Endothelial cell of umbilical vein (primary cell): ENCODE measurements around the gene CCR5. TPM values are rescaled to one million over a fixed set of nuclear protein-coding genes. Genes with fewer than 3 reads are reported as not detected.

Source experiments
- BruUV-seq: library from RNA; stranded (reverse); fragments of 400-500 nt; replicated peaks from 2 replicates; lab custom pipeline; 2021; lab: Mats Ljungman, UMichigan
- CTCF ChIA-PET: fragments of 300-600, 350-600 bp; sonication (Branson Sonifier 250); formaldehyde crosslinking; loops from one replicate; lab custom pipeline; 2021; ENCODE audit warnings: antibody characterized with exemption, inconsistent platforms; lab: Charles Lee
- POLR2A ChIA-PET: fragments of 300-600, 350-600 bp; sonication (Branson Sonifier 250); formaldehyde crosslinking; loops from one replicate; lab custom pipeline; 2021; ENCODE audit warnings: antibody characterized with exemption, inconsistent platforms; lab: Charles Lee
- DNase-seq: peaks from one replicate; pipeline ENCODE4 v3.0.0-alpha.2; 2011; ENCODE audit warnings: low read depth, low spot score
- FAIRE-seq: peaks from 2 replicates; lab custom pipeline; 2011; peaks lifted over from hg19 to GRCh38; lab: Jason Lieb, UNC
- H2AFZ ChIP-seq: 2 replicates; pipeline ENCODE4 v1.6.0; 2012; ENCODE audit warnings: low read depth, low read length, control low read depth, inconsistent platforms
- H3K27ac ChIP-seq: 2 replicates; pipeline ENCODE4 v1.5.1; 2011; ENCODE audit warnings: low read depth, mild to moderate bottlenecking, control low read depth, low read length, moderate library complexity; ENCODE audit not compliant: insufficient read depth
- H3K27me3 ChIP-seq, 2 experiments: 2 replicates each; pipeline versions ENCODE4 v1.6.0 to v1.6.1; 2011; ENCODE audit warnings: low read length in 2 of 2, mixed read lengths in 1 of 2; ENCODE audit not compliant: control insufficient read depth in 2 of 2, insufficient read depth in 2 of 2
- H3K36me3 ChIP-seq, 2 experiments: 2 replicates in 1 of 2; 3 replicates in 1 of 2; pipeline ENCODE4 v1.5.1; 2011; ENCODE audit warnings: low read length in 2 of 2, mild to moderate bottlenecking in 1 of 2, moderate library complexity in 1 of 2; ENCODE audit not compliant: control insufficient read depth in 2 of 2, insufficient read depth in 2 of 2; ENCODE audit errors: extremely low read depth in 1 of 2
- H3K4me1 ChIP-seq: 3 replicates; pipeline ENCODE4 v1.5.1; 2011; ENCODE audit warnings: mild to moderate bottlenecking, low read length; ENCODE audit not compliant: control insufficient read depth, insufficient read depth; ENCODE audit errors: extremely low read depth
- H3K4me2 ChIP-seq: 2 replicates; pipeline ENCODE4 v1.6.1; 2011; ENCODE audit warnings: low read length, control low read depth, mixed read lengths; ENCODE audit not compliant: insufficient read depth
- H3K4me3 ChIP-seq, 3 experiments: fragments of 200-600 bp in 1 of 3; sonication (generic), shearing (Covaris generic) in 1 of 3; replicated peaks in 1 of 3; 2 replicates each; pipeline ENCODE4 v1.5.1; 2011 to 2016; ENCODE audit warnings: control low read depth in 3 of 3, low read length in 3 of 3, mild to moderate bottlenecking in 2 of 3, inconsistent platforms in 1 of 3, low read depth in 1 of 3, moderate library complexity in 1 of 3; ENCODE audit not compliant: insufficient read depth in 1 of 3
- H3K79me2 ChIP-seq: 2 replicates; pipeline ENCODE4 v1.6.0; 2012; ENCODE audit warnings: low read length, inconsistent platforms; ENCODE audit not compliant: control insufficient read depth, insufficient read depth
- H3K9ac ChIP-seq: replicated peaks from 2 replicates; pipeline ENCODE3; 2011; ENCODE audit warnings: low read length, control low read depth; ENCODE audit not compliant: insufficient read depth; ENCODE audit errors: extremely low read depth
- H3K9me1 ChIP-seq: replicated peaks from 3 replicates; pipeline ENCODE4 v1.6.0; 2011; ENCODE audit warnings: mild to moderate bottlenecking, low read length; ENCODE audit not compliant: control insufficient read depth, insufficient read depth; ENCODE audit errors: extremely low read depth
- H3K9me3 ChIP-seq: replicated peaks from 2 replicates; pipeline ENCODE4 v1.5.1; 2012; ENCODE audit warnings: low read length, inconsistent platforms; ENCODE audit not compliant: control insufficient read depth, insufficient read depth
- H4K20me1 ChIP-seq: replicated peaks from 2 replicates; pipeline ENCODE3; 2011; ENCODE audit warnings: mild to moderate bottlenecking, low read length; ENCODE audit not compliant: control insufficient read depth, insufficient read depth; ENCODE audit errors: extremely low read depth
- CTCF ChIP-seq, 2 donors: IDR thresholded peaks; 1 replicate in 1 of 2; 2 replicates in 1 of 2; pipeline ENCODE4 v1.5.1; 2011; ENCODE audit warnings: low read length in 2 of 2, mild to moderate bottlenecking in 2 of 2, moderate library complexity in 2 of 2, control low read depth in 1 of 2, inconsistent platforms in 1 of 2, low read depth in 1 of 2; ENCODE audit not compliant: insufficient read depth in 1 of 2; ENCODE audit errors: extremely low read depth in 1 of 2
- EZH2 ChIP-seq: IDR thresholded peaks from 2 replicates; pipeline ENCODE4 v1.6.1; 2012; ENCODE audit warnings: borderline replicate concordance, low read depth, mild to moderate bottlenecking, moderate library complexity, low read length, inconsistent platforms; ENCODE audit not compliant: severe bottlenecking
- FOS ChIP-seq: IDR thresholded peaks from 2 replicates; pipeline ENCODE4 v1.6.1; 2011; ENCODE audit warnings: mild to moderate bottlenecking, low read length, moderate library complexity, borderline replicate concordance; ENCODE audit not compliant: insufficient read depth
- GATA2 ChIP-seq: IDR thresholded peaks from 2 replicates; pipeline ENCODE4 v1.7.0; 2011; ENCODE audit warnings: low read depth, mild to moderate bottlenecking, moderate library complexity, mixed read lengths, low read length; ENCODE audit not compliant: insufficient read length, insufficient read depth
- JUN ChIP-seq: IDR thresholded peaks from 2 replicates; pipeline ENCODE4 v1.6.1; 2011; ENCODE audit warnings: borderline replicate concordance, low read depth; ENCODE audit not compliant: insufficient read length, insufficient read depth
- MAX ChIP-seq: IDR thresholded peaks from 2 replicates; pipeline ENCODE4 v1.6.1; 2011; ENCODE audit not compliant: insufficient read depth, insufficient read length
- MYC ChIP-seq: IDR thresholded peaks from one replicate; pipeline ENCODE4 v1.6.1; 2011; ENCODE audit warnings: mild to moderate bottlenecking, low read depth, low read length
- POLR2A ChIP-seq: IDR thresholded peaks from 2 replicates; pipeline ENCODE4 v1.6.1; 2012; ENCODE audit warnings: low read depth, mild to moderate bottlenecking, control low read depth, low read length
- POLR2AphosphoS5 ChIP-seq: IDR thresholded peaks from 2 replicates; pipeline ENCODE4 v1.6.1; 2012; ENCODE audit warnings: low read depth, mild to moderate bottlenecking, control low read depth, low read length, moderate library complexity; ENCODE audit not compliant: insufficient read depth
- dilution Hi-C: fragments of 300-500 bp; cut with MboI; formaldehyde crosslinking; loops from one replicate; pipeline ENCODE4 v1.15.0; 2019; ENCODE audit warnings: low sequenced_read_pairs; ENCODE audit not compliant: extremely low pct_ligation_motif_present
- intact Hi-C: fragments of 100-400 bp; cut with micrococcal nuclease; formaldehyde crosslinking; loops from one replicate; pipeline ENCODE4 v1.10.0; 2022
- polyA plus RNA-seq, 4 experiments: library from polyadenylated mRNA; depleted of rRNA in 3 of 4; stranded (reverse) in 3 of 4; unstranded in 1 of 4; fragments of >200 nt; gene quantifications; 2 replicates each; pipeline versions ENCODE4 v1.2.1 to v1.2.3, GENCODE V29; 2011 to 2012; ENCODE audit warnings: missing spikeins in 1 of 4
- total RNA-seq: library from RNA; stranded (reverse); gene quantifications from 2 replicates; pipeline ENCODE4 v1.2.3, GENCODE V29; 2021

The CCR5 gene
- total and polyA plus RNA-seq, 2 donors (not counting 3 experiments of a cell fraction or from before 2014, with no cell fraction given): not detected

GRCh38 chr3:46414739-46415138 lies 44.0 kb downstream of the CCR5 start:
- no peak for FAIRE-seq

More at GRCh38 chr3:46414739-46415138, 44.0 kb downstream of the CCR5 start:
- H3K9ac ChIP-seq: no peak overlapping the region
- no peaks in the 10 kb centered on the region for H3K36me3 ChIP-seq
- BruUV-seq: no TSS peak
- H3K27me3 ChIP-seq: no peaks in the 10 kb centered on the region
- no peak overlapping the region for H3K4me2 ChIP-seq
- H3K4me3 ChIP-seq: no peak overlapping the region
- no peak for DNase-seq
- H3K9me1 ChIP-seq: no peaks in the 10 kb centered on the region
- peaks cover 21% of the 10 kb centered on the region for H3K4me1 ChIP-seq
- H4K20me1 ChIP-seq: no peaks in the 10 kb centered on the region
- intact Hi-C loops (loop anchor here (5.0 kb wide), 1 partner anchor 417 kb away; the partner anchor contains the start of gene FYCO1), dilution Hi-C loops (no loop called here)
- TF ChIP-seq CTCF (IDR thresholded peaks at IDR 0.05; ENCODE audit: extremely low read depth in 1 of 2, insufficient read depth in 1 of 2, low read depth in 1 of 2, low read length in 2 of 2) (no peak), FOS (no peak), MAX (no peak), POLR2AphosphoS5 (no peak), GATA2 (no peak), MYC (no peak), EZH2 (no peak), POLR2A (no peak), JUN (no peak)
- no peak overlapping the region for H3K27ac ChIP-seq
- no peaks in the 10 kb centered on the region for H3K79me2 ChIP-seq
- CTCF ChIA-PET: interaction anchor here (1.0 to 2.0 kb wide), 2 partner anchors 12 to 138 kb away, joined by 3 to 4 read pairs; no protein-coding TSS in a partner anchor
- no peak overlapping the region for H2AFZ ChIP-seq
- H3K9me3 ChIP-seq: no peaks in the 10 kb centered on the region
- POLR2A ChIA-PET: no interaction called here
